SK-N-SH treated with all-trans-retinoic acid at 6 μM for 48 hours (cell line): Measurements from ENCODE around the gene DLG1.

ENCODE experiments used
- PPARA ChIP-seq: fragments of 250-450 bp; sonication (Bioruptor Pico); IDR thresholded peaks from 2 replicates; pipeline ENCODE4 v1.5.0; 2020; ENCODE audit warnings: mild to moderate bottlenecking, borderline replicate concordance
- RARB ChIP-seq: fragments of 250-450 bp; sonication (Bioruptor Pico); IDR thresholded peaks from 2 replicates; pipeline ENCODE4 v1.8.0; 2021; ENCODE audit warnings: mild to moderate bottlenecking, moderate library complexity
- SNAI2 ChIP-seq: fragments of 250-450 bp; sonication (Bioruptor Pico); IDR thresholded peaks from 2 replicates; pipeline ENCODE4 v1.5.0; 2020; ENCODE audit warnings: mild to moderate bottlenecking, moderate library complexity
- ZNF565 ChIP-seq: fragments of 450-650 bp; formaldehyde crosslinking; conservative IDR thresholded peaks from 2 replicates; pipeline ENCODE4 v1.5.0; 2020; ENCODE audit warnings: low read depth, mild to moderate bottlenecking, moderate library complexity
- TF ChIP-seq, protein P1 (sequence below): fragments of 250-450 bp; sonication (Bioruptor Pico); IDR thresholded peaks from 2 replicates; pipeline ENCODE4 v1.5.0; 2020; ENCODE audit warnings: mild to moderate bottlenecking, moderate library complexity

DNA sequence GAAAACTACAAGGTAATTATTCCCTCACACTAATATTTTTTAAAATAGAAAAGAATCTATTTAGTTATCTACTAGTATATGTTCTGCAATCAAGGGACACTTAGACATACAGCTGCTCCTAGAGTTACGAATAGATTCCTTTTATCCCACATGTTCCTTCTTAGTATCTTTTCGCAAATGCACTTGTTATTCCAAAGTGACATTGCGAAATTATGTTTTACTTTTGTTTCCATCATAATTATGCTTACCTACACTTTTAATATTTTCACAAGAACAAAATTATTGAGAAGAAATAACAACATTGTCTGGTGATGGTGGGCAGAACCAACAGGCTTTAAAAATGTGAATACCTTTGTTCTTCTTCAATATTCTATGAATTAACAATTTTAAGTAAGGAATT, 161.7 kb downstream of the DLG1 start:
- TF ChIP-seq SNAI2 (no peak), PPARA (CRISPR knock-in tag) (no peak), ZNF565 (CRISPR knock-in tag) (no peak), RARB (CRISPR knock-in tag) (no peak)
- TF ChIP-seq, protein P1, sequence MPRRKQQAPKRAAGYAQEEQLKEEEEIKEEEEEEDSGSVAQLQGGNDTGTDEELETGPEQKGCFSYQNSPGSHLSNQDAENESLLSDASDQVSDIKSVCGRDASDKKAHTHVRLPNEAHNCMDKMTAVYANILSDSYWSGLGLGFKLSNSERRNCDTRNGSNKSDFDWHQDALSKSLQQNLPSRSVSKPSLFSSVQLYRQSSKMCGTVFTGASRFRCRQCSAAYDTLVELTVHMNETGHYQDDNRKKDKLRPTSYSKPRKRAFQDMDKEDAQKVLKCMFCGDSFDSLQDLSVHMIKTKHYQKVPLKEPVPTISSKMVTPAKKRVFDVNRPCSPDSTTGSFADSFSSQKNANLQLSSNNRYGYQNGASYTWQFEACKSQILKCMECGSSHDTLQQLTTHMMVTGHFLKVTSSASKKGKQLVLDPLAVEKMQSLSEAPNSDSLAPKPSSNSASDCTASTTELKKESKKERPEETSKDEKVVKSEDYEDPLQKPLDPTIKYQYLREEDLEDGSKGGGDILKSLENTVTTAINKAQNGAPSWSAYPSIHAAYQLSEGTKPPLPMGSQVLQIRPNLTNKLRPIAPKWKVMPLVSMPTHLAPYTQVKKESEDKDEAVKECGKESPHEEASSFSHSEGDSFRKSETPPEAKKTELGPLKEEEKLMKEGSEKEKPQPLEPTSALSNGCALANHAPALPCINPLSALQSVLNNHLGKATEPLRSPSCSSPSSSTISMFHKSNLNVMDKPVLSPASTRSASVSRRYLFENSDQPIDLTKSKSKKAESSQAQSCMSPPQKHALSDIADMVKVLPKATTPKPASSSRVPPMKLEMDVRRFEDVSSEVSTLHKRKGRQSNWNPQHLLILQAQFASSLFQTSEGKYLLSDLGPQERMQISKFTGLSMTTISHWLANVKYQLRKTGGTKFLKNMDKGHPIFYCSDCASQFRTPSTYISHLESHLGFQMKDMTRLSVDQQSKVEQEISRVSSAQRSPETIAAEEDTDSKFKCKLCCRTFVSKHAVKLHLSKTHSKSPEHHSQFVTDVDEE (CRISPR knock-in tag): no peak
